Pulmonary artery endothelial cell (primary cell): Measurements from ENCODE around the gene HABP2. TPM values are rescaled to one million over a fixed set of nuclear protein-coding genes. Genes with fewer than 3 reads are reported as not detected.

Experiments
- DNase-seq: peaks from one replicate; pipeline ENCODE4 v3.0.0-alpha.2; 2011; ENCODE audit warnings: low read depth, low spot score
- total RNA-seq: library from RNA; depleted of rRNA; stranded (reverse); fragments of >200 nt; gene quantifications from 2 replicates; pipeline ENCODE4 v1.2.3, GENCODE V29; 2014

HABP2 gene
- total RNA-seq, 1 donor from 2014 or later = not detected

- no peak for DNase-seq
Measured at GRCh38 chr10:113603057-113603777, 50.4 kb downstream of the HABP2 start.

GRCh38 chr10:113604572-113604971 lies 51.7 kb downstream of the HABP2 start:
- no peak for DNase-seq

GRCh38 chr10:113605268-113605978 lies 52.6 kb downstream of the HABP2 start:
- DNase-seq = no peak

- no peak for DNase-seq
Measured at GRCh38 chr10:113609704-113610108, 56.9 kb downstream of the HABP2 start.

- no peak for DNase-seq
Measured at GRCh38 chr10:113610631-113611601, 58.1 kb downstream of the HABP2 start.

GRCh38 chr10:113612154-113612553 lies 59.3 kb downstream of the HABP2 start:
- DNase-seq = no peak

- no peak for DNase-seq
Measured at GRCh38 chr10:113613427-113613826, 60.6 kb downstream of the HABP2 start.

- DNase-seq = no peak
Measured at GRCh38 chr10:113613977-113614690, 61.3 kb downstream of the HABP2 start.

- no peak for DNase-seq
Measured at GRCh38 chr10:113616244-113617074, 63.6 kb downstream of the HABP2 start.

GRCh38 chr10:113617086-113617485 lies 64.2 kb downstream of the HABP2 start:
- DNase-seq = no peak

GRCh38 chr10:113618338-113618737 lies 65.5 kb downstream of the HABP2 start:
- DNase-seq = no peak

- DNase-seq = no peak
Measured at GRCh38 chr10:113619401-113619800, 66.5 kb downstream of the HABP2 start.

- DNase-seq = no peak
Measured at GRCh38 chr10:113620511-113620910, 67.7 kb downstream of the HABP2 start.

- DNase-seq = no peak
Measured at GRCh38 chr10:113620936-113621335, 68.1 kb downstream of the HABP2 start.

GRCh38 chr10:113621799-113622198 lies 68.9 kb downstream of the HABP2 start:
- no peak for DNase-seq

- DNase-seq = no peak
Measured at GRCh38 chr10:113622831-113623230, 70.0 kb downstream of the HABP2 start.

- no peak for DNase-seq
Measured at GRCh38 chr10:113625461-113626186, 72.8 kb downstream of the HABP2 start.

- no peak for DNase-seq
Measured at GRCh38 chr10:113626809-113627355, 74.0 kb downstream of the HABP2 start.

GRCh38 chr10:113627836-113628235 lies 75.0 kb downstream of the HABP2 start:
- DNase-seq = no peak
